Activated CD4-positive, alpha-beta T cell treated with anti-CD3 and anti-CD28 coated beads, Interleukin-2, Interleukin-6, amounts not matched to agents 100 ng/mL and 50 ng/mL, durations not matched to agents 16 hours and 8 hours (primary cell): ENCODE data around the gene MRGPRF.

Experiments
- DNase-seq: peaks from one replicate; pipeline ENCODE4 v3.0.0-alpha.2; 2020

MRGPRF gene

GRCh38 chr11:68960294-68961071 lies 52.6 kb downstream of the MRGPRF start:
- DNase-seq, result no peak

GRCh38 chr11:68959465-68960293 lies 53.4 kb downstream of the MRGPRF start:
- no peak for DNase-seq

- no peak for DNase-seq
These were observed 54.8 kb downstream of the MRGPRF start for GRCh38 chr11:68958211-68958610.

DNA sequence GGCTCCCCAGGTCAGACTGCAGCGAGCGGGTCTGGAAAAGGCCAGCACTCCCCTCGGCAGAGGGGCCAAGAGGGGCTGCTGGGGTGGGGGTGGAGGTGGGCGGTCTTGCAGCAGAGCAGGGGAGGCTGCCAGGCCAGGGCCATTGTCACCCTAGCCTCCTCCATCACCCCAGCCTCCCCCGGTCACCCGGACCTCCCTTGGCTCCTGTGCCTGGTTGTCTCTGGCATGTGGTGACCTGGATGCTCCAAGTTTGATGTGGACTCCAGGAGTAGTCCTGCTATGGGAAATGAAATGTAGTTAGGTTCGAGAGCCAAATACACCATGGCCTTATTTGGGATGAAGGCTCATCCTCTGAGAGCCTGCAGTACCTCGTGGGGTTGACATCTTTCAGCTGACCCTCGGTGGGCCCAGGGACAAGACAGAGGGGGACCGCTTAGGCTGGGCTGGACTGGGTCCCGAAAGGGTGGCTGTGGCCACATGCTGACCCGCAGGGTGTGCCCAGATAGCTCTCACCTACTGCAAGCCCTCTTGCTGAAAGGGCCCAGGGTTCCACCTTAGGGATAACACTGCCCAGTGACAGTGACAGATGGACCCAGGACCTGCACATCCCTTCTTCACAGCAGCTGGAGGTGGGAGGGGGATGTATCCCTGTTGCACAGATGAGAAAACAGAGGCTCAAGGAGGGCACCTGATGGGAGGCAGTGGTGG lies 56.3 kb downstream of the MRGPRF start:
- DNase-seq, result no peak

- DNase-seq, result peak; percentile 26
These were observed 56.9 kb downstream of the MRGPRF start for GRCh38 chr11:68956142-68956541.

- DNase-seq, result no peak
These were observed 57.5 kb downstream of the MRGPRF start for GRCh38 chr11:68955607-68955958.

- no peak for DNase-seq
These were observed 58.0 kb downstream of the MRGPRF start for GRCh38 chr11:68954836-68955606.
